NOMO-1 treated with DMSO at 0.1 percent for 48 hours (cell line): Measurements from ENCODE around the gene PRR23A.
"Not testable (repeated sequence)": the region's sequence is repeated elsewhere in the genome, so short reads cannot be mapped to it uniquely, and the experiment has no call there.

ENCODE experiments used
- DNase-seq: peaks from one replicate; lab custom pipeline; 2025; ENCODE audit not compliant: unreplicated experiment; lab: John Stamatoyannopoulos, UW

PRR23A gene

DNA sequence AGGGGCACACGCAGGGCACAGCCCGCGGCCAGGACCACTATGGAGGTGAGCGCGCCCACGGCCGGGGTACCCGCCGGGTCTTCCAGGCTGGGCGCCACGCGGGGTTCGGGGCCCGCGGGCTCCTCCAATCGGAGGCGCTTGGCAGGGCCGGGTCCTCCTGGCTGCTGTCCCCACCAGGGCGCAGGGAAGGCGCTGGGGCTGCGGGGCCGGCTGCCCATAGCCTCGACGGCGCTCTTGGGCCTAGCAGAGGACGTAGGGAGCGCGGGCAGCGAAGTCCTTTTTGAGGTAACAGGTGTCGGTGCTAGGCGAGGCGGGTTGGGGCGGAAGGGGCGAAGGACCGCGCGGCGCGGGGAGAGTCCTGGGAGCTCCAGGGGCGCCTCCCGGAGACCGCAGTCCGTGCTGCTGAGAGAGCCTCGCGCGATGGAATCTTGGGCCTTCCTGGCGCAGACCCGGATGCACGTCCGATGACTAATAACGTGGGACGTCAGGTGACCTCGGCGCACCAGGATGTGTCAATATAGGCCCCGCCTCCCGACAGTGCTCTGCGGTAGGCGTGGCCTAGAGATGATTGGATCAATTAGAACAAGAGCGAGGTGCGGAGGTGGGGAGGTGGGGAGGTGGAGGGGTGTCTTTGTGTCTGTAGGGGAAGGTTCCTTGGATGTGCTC is at the start of gene PRR23A:
Gene PRR23A, minus strand, starts transcription at position 218 of the 666 bp plus-strand sequence. Its CDS starts 0 bp downstream, at position 218.
- no peak for DNase-seq

DNA sequence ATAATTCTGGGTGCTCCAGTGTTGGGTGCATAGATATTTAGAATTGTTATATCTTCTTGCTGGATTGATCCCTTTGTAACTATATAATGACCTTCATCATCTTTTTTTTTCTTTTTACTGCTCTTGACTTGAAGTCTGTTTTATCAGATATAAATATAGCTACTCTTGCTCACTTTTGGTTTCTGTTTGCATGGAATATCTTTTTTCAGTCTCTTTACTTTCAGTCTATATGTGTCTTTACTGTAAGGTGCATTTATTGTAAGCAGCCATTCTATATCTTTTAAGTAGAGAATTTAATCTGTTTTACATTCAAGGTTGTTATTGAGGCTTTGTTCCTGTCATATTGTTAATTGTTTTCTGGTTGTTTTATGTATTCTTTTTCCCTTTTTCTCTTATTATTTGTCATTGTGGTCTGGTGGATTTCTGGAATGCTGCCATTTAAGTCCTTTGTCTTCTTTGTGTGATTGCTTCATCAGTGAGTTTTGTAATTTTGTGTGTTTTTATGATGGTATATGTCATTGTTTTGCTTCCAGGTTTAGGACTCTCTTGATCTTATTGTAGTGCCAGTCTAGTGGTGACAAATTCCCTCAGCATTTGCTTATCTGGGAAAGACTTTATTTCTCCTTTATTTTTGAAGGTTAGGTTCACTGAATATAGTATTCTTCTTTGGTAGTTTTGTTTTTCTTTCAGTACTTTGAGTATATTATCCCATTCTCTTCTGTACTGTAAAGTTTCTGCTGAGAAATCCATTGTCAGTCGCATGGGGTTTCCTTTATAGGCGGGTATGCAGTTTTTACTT is 46.9 kb upstream of the PRR23A start:
- no peak for DNase-seq

DNA sequence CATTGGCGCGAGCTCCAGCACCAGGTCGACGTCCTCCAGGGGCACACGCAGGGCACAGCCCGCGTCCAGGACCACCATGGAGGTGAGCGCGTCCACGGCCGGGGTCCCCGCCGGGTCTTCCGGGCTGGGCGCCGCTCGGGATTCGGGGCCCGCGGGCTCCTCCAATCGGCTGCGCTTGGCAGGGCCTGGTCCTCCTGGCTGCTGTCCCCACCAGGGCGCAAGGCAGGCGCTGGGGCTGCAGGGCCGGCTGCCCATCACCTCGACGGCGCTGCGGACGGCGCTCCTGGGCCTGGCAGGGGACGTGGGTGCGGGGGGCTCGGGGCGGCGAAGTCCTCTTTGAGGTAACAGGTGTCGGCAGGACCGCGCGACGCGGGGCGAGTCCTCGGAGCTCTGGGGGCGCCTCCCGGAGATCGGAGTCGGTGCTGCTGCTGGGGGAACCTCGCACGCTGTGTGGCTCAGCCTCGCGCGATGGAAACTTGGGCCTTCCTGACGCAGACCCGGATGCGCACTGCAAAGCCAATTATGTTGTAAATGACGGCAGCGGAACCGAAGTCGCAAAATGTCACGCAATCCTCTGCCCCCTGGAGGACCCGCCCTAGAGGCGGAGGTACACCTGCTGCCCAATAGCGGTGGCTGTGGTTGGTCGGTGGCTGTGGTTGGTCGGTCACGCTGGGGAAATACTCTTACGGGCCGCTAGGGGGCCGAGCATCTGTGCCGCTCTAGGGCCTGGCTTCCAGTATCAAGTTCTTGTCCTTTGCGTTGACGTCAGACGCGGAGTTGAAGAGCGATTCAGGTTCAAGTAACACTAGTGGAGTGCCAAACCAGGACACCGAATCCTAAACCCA is 38.5 kb upstream of the PRR23A start, which contains the start of gene PRR23C:
Gene PRR23C, minus strand, starts transcription at position 527 of the 845 bp plus-strand sequence. Its CDS starts 272 bp downstream, at position 255.
- DNase-seq = no peak

DNA sequence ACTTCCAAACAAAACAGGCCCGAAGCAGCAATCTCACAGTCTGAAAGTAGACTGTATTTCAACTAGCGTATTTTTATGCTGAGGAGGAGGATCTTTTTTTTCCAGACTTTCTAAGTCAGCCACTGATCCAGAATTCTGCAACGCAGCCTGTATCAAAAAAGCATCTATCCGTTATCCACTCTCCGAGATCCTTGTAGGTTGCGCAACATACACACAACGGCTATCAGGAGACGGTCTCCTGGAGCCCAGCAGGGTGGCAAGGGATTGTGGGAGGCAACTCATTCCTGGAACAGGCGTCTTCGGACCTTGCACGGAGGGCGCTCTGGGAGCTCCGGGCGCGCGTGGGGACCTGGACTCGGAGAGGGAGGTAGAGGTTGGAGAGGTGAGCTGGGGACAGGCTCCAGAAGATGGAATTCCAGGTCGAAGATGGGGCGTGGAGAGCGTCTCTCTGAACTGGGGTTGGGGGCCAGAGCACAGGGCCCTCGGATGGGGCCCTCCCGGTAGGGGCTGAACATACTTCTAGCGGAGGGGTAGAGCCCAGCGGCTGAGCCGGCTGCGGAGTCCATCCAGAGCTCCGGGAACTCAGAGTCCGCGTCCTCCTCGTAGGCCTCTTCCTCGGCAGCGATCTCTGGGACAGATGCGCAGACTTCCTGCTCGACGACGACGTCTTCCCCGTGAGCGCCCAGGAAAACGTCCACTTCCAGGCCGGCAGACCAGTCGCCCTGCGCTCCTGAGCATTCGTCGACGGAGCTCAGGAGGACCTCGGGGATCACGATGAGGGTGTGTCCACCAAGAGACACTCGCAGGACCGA is 37.7 kb upstream of the PRR23A start:
- DNase-seq = no peak

DNA sequence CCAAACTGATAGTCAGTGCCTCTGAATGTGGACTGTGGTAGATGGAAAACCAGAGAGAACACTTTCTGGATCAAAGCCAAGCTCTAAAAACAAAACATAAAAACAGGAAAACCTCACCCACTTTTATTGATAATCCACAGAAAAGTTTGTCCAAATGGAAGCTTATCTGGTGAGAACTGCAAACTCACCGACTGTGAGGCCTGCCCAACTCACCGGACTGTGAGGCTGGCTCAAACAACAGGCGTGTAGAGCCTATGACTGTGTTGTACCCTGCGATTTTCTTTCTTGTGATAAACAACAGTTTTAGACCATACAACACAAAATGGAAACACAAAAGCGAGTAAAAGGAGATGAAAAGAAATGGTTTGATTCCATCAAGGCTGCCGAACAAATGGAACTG is 31.4 kb upstream of the PRR23A start:
- DNase-seq = no peak

DNA sequence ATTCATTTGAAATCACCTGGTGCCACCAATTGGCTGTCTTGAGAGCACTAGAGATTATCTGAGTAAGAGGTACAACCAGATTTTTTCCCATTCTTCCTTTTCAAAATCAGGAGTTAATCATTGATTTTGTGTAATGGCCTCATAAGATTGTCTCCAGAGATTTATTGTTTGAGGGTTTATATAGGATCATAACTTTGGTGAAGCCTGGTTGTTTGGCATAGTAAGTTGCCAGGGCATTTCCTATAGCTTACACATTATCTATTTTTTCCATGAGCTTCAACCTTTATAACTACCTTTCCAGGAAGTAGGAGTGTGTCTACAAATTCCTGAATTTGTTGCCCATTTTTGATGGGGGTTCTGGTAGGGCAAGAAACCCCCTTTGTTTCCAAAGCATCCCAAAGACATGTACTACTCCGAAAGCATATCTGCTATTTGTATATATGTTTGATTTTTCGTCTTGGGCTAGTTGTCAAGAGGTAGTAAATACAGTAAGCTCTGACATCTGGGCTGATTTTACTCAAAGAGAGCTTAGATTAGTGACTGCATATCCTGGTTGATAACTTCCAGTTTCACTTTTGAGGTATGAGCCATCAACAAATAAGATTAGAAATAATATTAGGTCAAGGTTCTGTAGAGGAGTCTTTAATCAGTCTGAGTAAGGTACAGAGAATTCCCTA is 26.4 kb upstream of the PRR23A start:
- DNase-seq = no peak

DNA sequence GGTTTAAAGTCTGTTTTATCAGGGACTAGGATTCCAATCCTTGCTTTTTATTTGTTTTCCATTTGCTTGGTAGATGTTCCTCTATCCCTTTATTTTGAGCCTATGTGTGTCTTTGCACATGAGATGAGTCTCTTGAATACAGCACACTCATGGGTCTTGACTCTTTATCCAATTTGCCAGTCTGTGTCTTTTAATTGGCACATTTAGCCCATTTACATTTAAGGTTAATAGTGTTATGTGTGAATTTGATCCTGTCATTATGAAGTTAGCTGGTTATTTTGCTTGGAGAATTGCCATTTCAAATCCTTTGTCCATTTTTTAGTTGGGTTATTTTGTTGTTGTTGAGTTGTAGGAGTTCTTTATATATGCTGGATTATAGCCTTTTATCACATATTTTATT is 24.5 kb upstream of the PRR23A start:
- DNase-seq = not testable (repeated sequence)

DNA sequence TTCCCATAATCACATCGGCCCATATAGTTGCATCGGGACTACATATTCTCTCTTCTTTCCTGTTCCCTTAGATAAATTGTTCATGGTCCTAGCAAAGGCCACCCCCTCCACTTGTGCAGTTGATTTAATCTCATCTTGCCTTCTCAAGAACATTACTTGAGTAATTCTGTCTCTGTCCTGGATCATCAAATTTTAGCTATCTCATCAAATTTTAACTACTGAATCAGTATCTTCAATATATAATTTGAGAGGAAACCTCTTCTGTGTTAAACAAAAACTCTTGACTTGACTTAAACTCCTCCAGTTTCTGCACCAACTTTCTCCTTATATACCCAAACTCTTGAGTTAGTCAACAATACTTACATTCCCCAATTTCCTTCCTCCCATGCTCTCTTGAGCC is 18.9 kb upstream of the PRR23A start:
- no peak for DNase-seq

DNA sequence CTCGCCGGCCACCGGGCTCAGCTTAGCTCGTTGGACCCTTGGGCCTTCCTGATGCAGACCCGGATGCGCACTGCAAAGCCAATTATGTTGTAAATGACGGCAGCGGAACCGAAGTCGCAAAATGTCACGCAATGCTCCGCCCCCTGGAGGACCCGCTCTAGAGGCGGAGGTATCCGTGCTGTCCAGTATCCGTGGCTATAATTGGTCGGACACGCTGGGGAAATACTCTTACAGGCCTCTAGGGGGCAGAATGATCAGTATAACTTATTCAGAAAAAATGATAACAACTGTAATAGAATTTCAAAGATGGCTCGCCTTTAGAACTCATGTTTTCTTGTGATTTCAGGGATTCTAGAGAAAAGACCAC is 14.8 kb upstream of the PRR23A start, which contains the start of gene PRR23B:
Gene PRR23B, minus strand, starts transcription at position 59 of the 367 bp plus-strand sequence. CDS start 265 bp downstream, outside the sequence.
- DNase-seq = no peak

DNA sequence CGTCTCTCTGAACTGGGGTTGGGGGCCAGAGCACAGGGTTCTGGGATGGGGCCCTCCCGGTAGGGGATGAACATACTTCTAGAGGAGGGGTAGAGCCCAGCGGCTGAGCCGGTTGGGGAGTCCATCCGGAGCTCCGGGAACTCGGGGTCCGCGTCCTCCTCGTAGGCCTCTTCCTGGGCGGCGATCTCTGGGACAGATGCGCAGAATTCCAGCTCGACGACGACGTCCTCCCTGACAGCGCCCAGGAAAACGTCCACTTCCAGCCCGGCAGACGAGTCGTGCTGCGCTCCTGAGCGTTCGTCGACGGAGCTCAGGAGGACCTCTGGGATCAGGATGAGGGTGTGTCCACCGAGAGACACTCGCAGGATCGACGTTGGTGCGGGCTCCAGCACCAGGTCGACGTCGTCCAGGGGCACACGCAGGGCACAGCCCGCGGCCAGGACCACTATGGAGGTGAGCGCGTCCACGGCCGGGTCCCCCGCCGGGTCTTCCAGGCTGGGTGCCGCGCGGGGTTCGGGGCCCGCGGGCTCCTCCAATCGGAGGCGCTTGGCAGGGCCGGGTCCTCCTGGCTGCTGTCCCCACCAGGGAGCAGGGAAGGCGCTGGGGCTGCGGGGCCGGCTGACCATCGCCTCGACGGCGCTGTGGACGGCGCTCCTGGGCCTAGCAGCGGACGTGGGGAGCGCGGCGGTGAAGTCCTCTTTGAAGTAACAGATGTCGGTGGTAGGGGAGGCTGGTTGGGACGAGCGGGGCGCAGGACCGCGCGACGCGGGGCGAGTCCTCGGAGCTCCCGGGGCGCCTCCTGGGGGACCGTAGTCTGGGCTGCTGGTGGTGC is 14.2 kb upstream of the PRR23A start:
- DNase-seq = no peak

DNA sequence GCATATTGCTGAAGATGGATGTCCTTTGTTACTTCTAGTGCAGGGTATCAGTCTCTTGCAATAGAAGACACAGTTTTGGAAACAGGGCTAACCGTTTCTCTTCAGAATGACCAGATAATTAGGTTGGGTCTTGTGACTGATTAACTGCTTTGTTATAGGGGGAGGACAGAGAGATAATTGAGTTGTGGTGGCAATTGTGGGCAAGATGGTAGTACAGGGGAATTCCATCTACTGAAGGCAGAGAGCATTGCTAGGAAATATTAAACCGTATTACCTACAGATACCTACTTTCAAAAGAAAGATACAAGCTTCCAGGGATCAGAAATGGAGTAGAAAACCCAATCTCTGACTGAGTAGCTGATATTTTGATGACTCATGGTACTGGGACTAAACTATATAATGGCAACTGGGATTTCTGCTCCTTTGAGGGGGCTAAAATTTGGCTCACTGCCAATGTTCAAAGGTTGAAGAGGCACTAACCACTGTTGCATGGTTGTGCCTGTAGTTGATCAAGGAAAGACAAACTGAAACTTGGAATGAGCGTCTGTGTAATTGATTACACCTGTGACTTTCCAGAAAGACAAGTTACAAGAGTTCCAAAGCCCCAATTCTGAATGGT is 10.5 kb upstream of the PRR23A start:
- no peak for DNase-seq

DNA sequence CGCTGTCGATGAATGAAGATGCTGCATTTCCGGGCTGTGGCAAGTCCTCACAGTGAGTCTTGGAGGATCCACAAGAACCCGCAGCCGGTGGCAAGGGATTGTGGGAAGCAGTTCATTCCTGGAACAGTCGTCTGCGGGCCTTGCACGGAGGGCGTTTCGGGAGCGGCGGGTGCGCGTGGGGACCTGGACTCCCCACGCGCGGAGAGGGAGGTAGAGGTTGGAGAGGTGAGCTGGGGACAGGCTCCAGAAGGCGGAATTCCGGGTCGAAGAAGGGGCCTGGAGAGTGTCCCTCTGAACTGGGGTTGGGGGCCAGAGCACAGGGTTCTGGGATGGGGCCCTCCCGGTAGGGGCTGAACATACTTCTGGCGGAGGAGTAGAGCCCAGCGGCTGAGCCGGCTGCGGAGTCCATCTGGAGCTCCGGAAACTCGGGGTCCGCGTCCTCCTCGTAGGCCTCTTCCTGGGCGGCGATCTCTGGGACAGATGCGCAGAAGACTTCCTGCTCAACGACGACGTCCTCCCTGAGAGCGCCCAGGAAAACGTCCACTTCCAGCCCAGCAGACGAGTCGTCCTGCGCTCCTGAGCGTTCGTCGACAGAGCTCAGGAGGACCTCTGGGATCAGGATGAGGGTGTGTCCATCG is 593 bp downstream of the PRR23A start:
- no peak for DNase-seq

DNA sequence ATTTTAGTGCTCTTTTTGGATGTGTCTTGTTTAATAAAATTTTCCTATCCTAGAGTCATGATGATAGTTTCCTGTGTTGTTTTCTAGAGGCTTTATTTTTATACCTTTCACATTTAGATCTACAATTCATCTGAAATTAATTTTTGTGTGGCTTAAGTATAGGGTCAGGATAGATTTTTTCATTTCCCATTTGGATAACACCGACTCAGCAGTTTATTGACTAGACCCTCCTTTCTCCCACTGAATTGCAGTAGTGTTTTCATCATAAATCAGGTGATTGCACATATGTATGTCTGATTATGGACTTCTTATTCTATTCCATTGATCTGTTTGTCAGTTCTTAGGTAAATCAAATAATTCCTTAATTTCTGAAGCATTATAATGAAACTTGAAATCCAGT is 10.4 kb downstream of the PRR23A start:
- DNase-seq = no peak

DNA sequence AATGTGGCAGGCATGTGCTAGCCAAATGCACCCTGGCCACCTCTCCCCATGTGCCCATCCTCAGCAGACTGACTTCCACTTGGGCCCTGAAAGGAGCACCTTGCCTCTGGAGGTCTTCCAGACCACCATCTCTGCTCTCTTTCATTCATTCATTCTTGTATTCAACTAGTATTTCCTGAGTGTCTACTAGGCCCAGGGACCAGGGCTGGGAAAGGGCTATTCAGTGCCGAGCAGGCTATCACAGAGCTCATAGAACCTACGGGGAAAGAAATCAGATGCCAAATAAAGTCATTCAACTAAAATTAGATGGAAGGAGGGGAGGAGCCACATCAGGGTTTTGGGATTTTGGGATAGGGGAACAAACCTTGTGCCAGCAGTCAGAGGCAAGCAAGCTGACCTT is 18.9 kb downstream of the PRR23A start:
- DNase-seq = no peak

DNA sequence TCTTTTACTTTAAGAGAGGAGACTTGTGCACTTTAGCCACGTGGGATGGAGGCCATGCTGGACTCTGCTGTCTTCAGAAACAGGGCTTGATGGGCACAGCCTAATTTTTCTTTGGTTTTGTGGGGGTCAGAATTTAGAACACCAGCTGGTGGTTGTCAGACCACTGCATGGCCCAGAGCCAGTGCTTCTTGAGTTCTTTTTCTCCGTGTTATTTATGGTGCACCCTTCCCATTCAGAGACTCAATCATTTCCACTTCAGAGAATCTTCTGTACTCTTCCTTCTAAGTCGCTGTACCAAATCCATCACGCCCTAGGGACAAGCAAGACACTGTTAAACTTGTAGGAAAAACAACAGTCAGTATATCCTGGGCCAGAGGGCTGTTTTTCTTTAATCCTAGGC is 20.1 kb downstream of the PRR23A start:
- no peak for DNase-seq

DNA sequence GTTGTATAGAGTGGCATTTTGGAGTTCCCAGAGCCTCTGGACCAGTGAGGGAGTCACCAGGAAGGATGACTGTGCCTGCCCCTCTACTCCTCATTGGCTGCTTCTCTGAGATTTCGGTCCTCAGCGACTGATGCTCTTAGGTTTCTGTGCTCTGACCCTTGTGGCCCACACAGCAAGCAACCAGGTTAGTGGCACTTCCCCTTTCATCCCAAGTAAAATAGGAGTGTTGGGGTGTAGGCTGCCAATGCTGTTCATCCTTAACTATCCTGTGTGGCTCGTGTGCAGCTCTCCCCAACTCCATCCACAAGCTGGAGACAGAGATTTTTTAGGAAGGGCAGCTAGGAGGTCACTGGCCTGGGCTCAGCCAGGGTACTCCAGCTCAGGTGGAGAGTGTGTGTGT is 21.3 kb downstream of the PRR23A start:
- DNase-seq = no peak

DNA sequence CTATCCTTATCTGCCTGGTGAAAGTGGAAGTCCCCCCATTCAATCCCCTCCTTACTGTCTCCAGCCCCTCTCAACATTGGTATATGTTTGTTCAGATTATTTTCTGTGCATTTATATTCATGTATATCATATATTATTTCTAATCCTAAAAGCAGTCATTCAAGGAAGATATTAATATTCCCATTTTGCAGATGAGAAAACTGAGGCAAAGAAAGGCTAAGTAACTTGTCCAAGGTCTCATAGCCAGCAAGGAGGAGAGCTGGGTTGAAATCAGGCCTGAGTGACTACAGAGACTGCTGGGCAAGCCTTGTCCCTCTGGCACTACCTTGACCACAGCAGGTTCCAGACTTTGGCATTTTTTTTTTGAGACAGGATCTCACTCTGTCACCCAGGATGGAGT is 30.0 kb downstream of the PRR23A start:
- no peak for DNase-seq

DNA sequence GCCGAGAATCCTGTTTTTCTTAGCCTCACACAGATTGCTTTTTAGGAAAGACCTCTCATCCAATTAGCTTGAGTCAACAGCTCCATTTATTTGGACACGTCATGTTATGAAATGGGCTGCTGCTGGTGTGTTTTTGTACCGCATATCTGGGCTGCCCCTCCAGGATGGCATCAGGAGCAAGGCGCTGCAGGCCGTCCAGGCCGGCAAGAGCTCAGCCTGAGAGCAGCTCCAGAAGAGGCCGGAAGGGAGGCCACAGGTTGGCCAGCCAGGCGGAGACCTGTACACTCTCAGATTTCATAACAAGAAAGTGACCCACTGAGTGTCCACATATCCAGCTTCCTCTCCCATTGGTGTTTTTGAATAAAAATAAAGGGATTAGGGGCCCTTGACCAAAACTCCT is 30.7 kb downstream of the PRR23A start:
- no peak for DNase-seq
